Tibial nerve (tissue), 4 donors: Measurements from ENCODE around the gene SAXO2. TPM values are rescaled to one million over a fixed set of nuclear protein-coding genes. Genes with fewer than 3 reads are reported as not detected.
"Not testable (repeated sequence)": the region's sequence is repeated elsewhere in the genome, so short reads cannot be mapped to it uniquely, and the experiment has no call there.

ENCODE experiments used
- DNase-seq, 2 donors: peaks; one replicate each; pipeline ENCODE4 v3.0.0-alpha.2; 2019; ENCODE audit warnings: low spot score in 2 of 2
- H3K27ac ChIP-seq, 4 donors: fragments of 200-600 bp; sonication (generic) in 3 of 4; one replicate each; pipeline ENCODE4 v1.5.1; 2017 to 2019; ENCODE audit warnings: mild to moderate bottlenecking in 1 of 4
- H3K27me3 ChIP-seq, 2 donors: fragments of 200-600 bp; sonication (generic) in 1 of 2; one replicate each; pipeline versions ENCODE4 v1.5.1 to v1.6.0; 2017 to 2019
- H3K36me3 ChIP-seq, 3 donors: fragments of 200-600 bp; sonication (generic); one replicate each; pipeline ENCODE4 v1.5.1; 2018 to 2019
- H3K4me1 ChIP-seq, 4 donors: fragments of 200-600 bp; sonication (generic) in 3 of 4; one replicate each; pipeline ENCODE4 v1.5.1; 2017 to 2019
- H3K4me3 ChIP-seq, 4 donors: fragments of 200-600 bp; sonication (generic) in 3 of 4; one replicate each; pipeline ENCODE4 v1.5.1; 2017 to 2019; ENCODE audit warnings: mild to moderate bottlenecking in 1 of 4, moderate library complexity in 1 of 4
- H3K9me3 ChIP-seq, 4 donors: fragments of 200-600 bp; sonication (generic) in 3 of 4; one replicate each; pipeline ENCODE4 v1.5.1; 2017 to 2019
- CTCF ChIP-seq, 5 experiments: fragments of 200-600 bp in 3 of 5; fragments of 450-650 bp in 2 of 5; sonication (generic) in 3 of 5; IDR thresholded peaks; one replicate each; pipeline ENCODE4 v1.5.1; 2016 to 2019; ENCODE audit warnings: antibody characterized with exemption in 5 of 5, mild to moderate bottlenecking in 3 of 5, moderate library complexity in 2 of 5
- EP300 ChIP-seq, 2 donors: sonication (generic); formaldehyde crosslinking; IDR thresholded peaks; one replicate each; pipeline ENCODE4 v1.6.1; 2017; ENCODE audit warnings: antibody characterized with exemption in 2 of 2, mild to moderate bottlenecking in 1 of 2
- POLR2A ChIP-seq, 2 donors: fragments of 450-650 bp; IDR thresholded peaks; one replicate each; pipeline ENCODE4 v1.6.1; 2017; ENCODE audit warnings: antibody characterized with exemption in 2 of 2, mild to moderate bottlenecking in 2 of 2, moderate library complexity in 2 of 2
- WGBS, 2 donors: methylation state at CpG; one replicate each; pipeline ENCODE4 v1.1.5; 2018; 5-methylcytosine and 5-hydroxymethylcytosine counted together
- total RNA-seq, 4 donors: library from RNA; depleted of rRNA; stranded (reverse); fragments of >200 nt; gene quantifications; one replicate each; pipeline ENCODE4 v1.1.0, GENCODE V29; 2016

SAXO2 gene
- total RNA-seq, 4 donors from 2014 or later, result 0.78 to 2.6 (median 1.5) TPM; not detected in 1

- DNase-seq, result no peak
- TF ChIP-seq POLR2A (IDR thresholded peaks at IDR 0.05) (no peak), EP300 (IDR thresholded peaks at IDR 0.05) (no peak), CTCF (IDR thresholded peaks at IDR 0.05) (no peak)
- Histone ChIP-seq H3K9me3 (no peaks in the 10 kb centered on the region), H3K36me3 (no peaks in the 10 kb centered on the region), H3K27me3 (peaks cover 0 to 9% of the 10 kb centered on the region in 2 donors), H3K4me1 (no peaks in the 10 kb centered on the region), H3K27ac (no peak overlapping the region), H3K4me3 (no peak overlapping the region)
- 44 to 51% methylated on average over 11 of the region's 11 CpGs for WGBS, 2 donors
Measured at GRCh38 chr15:82294061-82294690, 31.6 kb downstream of the SAXO2 start.

- peaks cover 0 to 9% of the 10 kb centered on the region in 2 donors for H3K27me3 ChIP-seq
- 91% methylated on average over 5 of the region's 5 CpGs for WGBS, 2 donors
- no peaks in the 10 kb centered on the region for H3K4me1 ChIP-seq
- no peaks in the 10 kb centered on the region for H3K9me3 ChIP-seq
- no peak overlapping the region for H3K27ac ChIP-seq
- no peak for DNase-seq
- H3K4me3 ChIP-seq, result no peak overlapping the region
- TF ChIP-seq POLR2A (IDR thresholded peaks at IDR 0.05) (no peak), EP300 (IDR thresholded peaks at IDR 0.05) (no peak), CTCF (IDR thresholded peaks at IDR 0.05) (no peak)
- H3K36me3 ChIP-seq, result no peaks in the 10 kb centered on the region
Measured at GRCh38 chr15:82297546-82297945, 34.9 kb downstream of the SAXO2 start.

GRCh38 chr15:82298032-82298431 is 35.4 kb downstream of the SAXO2 start:
- no peaks in the 10 kb centered on the region for H3K9me3 ChIP-seq
- H3K27me3 ChIP-seq, result peaks cover 0 to 9% of the 10 kb centered on the region in 2 donors
- H3K27ac ChIP-seq, result no peak overlapping the region
- no peak overlapping the region for H3K4me3 ChIP-seq
- no peak for TF ChIP-seq EP300 (IDR thresholded peaks at IDR 0.05)
- TF ChIP-seq POLR2A (IDR thresholded peaks at IDR 0.05), result no peak
- TF ChIP-seq CTCF (IDR thresholded peaks at IDR 0.05), result no peak
- DNase-seq, result no peak
- H3K36me3 ChIP-seq, result no peaks in the 10 kb centered on the region
- H3K4me1 ChIP-seq, result no peaks in the 10 kb centered on the region
- 90 to 91% methylated on average over 13 of the region's 13 CpGs for WGBS, 2 donors

GRCh38 chr15:82298520-82298919 is 35.9 kb downstream of the SAXO2 start:
- 22 to 28% methylated on average over 13 to 24 of the region's 44 CpGs for WGBS, 2 donors
- TF ChIP-seq POLR2A (IDR thresholded peaks at IDR 0.05), result no peak
- no peak for TF ChIP-seq EP300 (IDR thresholded peaks at IDR 0.05)
- TF ChIP-seq CTCF (IDR thresholded peaks at IDR 0.05), result no peak
- Histone ChIP-seq H3K36me3 (no peaks in the 10 kb centered on the region), H3K27ac (no peak overlapping the region), H3K4me3 (no peak overlapping the region), H3K27me3 (peaks cover 0 to 9% of the 10 kb centered on the region in 2 donors), H3K9me3 (no peaks in the 10 kb centered on the region), H3K4me1 (no peaks in the 10 kb centered on the region)
- DNase-seq, result no peak

GRCh38 chr15:82299511-82299914 is 36.9 kb downstream of the SAXO2 start:
- H3K9me3 ChIP-seq, H3K4me3 ChIP-seq, H3K4me1 ChIP-seq, DNase-seq, H3K27me3 ChIP-seq, H3K27ac ChIP-seq, H3K36me3 ChIP-seq: not testable (repeated sequence)
- 50 to 72% methylated on average over 2 to 3 of the region's 6 CpGs for WGBS, 2 donors

- H3K4me3 ChIP-seq, H3K27me3 ChIP-seq, H3K36me3 ChIP-seq, H3K4me1 ChIP-seq, H3K9me3 ChIP-seq, DNase-seq, H3K27ac ChIP-seq: not testable (repeated sequence)
- 44 to 59% methylated on average over 4 to 6 of the region's 6 CpGs for WGBS, 2 donors
Measured at GRCh38 chr15:82300326-82300725, 37.7 kb downstream of the SAXO2 start.
